GM19455 (cell line): ENCODE results near the gene RPTOR.
"Not testable (repeated sequence)": the region's sequence is repeated elsewhere in the genome, so short reads cannot be mapped to it uniquely, and the experiment has no call there.

Experiments used
- ATAC-seq: cut with Tn5 transposase; IDR thresholded peaks from one replicate; pipeline ENCODE4 v1.9.1; 2021; ENCODE audit not compliant: unreplicated experiment

The RPTOR gene

GRCh38 chr17:80740141-80740540 lies 195.5 kb downstream of the RPTOR start:
- no peak for ATAC-seq

GRCh38 chr17:80742091-80742490 lies 197.5 kb downstream of the RPTOR start:
- ATAC-seq: no peak

DNA sequence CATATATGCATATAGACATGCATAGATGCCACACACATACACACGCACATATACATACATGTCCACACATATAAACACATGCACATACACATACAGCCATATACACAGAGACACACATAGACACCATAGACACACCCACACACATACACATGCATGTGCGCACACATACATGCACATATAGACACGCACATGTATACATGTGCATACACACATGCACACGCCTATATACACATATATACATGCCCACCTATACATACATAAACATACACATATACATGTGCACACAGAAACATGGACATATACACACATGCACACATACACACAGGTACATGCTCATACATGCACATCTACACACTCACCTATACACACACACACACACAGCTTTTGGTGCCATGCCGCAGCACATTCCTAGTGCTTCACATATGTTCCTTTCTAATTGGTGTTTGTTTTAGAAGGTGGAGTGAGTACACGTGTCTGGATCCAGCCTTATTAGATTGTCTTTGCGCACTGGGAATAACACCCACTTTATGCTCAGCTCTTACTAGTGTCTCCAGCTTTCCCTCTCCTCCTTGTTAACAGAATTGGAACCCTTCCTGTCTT lies 198.0 kb downstream of the RPTOR start:
- no peak for ATAC-seq

DNA sequence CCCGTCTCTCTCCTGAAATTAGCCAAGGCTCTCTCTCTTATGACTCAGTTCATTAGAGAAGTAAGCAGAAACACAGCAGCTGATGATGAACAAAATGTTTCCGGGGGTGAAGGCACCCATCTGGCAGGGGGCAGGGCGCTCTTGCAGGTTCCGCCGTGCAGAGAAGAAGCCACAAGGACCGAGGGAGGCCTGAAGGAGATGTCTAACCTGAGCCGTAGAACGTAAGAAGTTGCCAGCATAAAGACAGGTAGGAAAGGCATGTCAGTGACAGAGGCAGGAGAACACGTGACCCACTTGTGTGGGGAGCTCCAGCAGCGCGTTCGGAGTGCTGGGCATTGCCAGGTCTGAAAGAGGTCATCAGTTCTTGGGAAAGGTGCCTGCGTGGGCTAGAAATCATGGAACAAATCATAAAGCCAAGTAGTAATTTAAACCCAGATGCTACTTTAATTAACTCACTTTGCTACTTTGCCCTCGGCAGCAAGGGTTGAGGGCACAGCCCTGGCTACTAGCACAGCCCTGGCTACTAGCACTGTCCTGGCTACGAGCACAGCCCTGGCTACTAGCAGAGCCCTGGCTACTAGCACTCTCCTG lies 198.6 kb downstream of the RPTOR start:
- no peak for ATAC-seq

GRCh38 chr17:80743973-80744372 lies 199.3 kb downstream of the RPTOR start:
- not testable (repeated sequence) for ATAC-seq

DNA sequence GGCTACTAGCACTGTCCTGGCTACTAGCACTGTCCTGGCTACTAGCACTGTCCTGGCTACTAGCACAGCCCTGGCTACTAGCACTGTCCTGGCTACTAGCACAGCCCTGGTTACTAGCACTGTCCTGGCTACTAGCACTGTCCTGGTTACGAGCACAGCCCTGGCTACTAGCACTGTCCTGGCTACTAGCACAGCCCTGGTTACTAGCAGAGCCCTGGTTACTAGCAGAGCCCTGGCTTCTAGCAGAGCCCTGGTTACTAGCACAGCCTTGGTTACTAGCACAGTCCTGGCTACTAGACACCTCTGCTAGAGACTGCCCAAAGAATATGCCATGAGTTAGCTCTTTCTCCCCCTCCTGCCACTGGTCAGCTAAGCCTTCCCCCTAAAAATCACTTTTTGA lies 200.1 kb downstream of the RPTOR start:
- not testable (repeated sequence) for ATAC-seq

- ATAC-seq: no peak
Measured at GRCh38 chr17:80745183-80745582, 200.5 kb downstream of the RPTOR start.

DNA sequence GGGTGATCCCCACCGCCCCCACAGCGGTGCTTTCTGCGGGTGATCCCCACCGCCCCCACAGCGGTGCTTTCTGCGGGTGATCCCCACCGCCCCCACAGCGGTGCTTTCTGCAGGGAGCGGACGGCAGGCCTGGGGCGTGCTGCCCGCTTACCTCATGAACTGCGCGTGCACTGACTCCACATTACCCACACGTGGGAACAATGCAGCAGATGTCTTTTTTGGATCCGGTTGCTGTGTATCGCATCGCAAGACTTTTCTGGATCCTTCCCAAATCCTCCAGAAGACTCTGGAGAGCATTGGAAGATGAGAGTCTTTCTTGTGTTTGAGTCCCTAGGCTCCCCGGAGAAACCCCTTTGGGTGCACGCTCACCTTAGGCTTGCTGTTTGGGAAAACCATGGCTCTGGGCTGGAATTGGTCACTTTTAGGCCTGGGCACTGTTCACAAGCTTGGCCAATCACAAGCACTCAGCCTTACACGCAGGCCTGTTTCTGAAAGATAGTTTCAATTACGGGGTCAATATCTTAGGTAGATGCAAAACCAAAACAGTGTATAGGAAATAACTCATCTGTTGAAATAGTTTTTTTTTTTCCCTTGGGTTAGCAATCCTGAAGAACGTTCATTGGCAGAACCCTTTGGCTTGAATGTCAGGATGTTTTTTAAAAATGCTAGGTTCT lies 201.8 kb downstream of the RPTOR start:
- no peak for ATAC-seq

DNA sequence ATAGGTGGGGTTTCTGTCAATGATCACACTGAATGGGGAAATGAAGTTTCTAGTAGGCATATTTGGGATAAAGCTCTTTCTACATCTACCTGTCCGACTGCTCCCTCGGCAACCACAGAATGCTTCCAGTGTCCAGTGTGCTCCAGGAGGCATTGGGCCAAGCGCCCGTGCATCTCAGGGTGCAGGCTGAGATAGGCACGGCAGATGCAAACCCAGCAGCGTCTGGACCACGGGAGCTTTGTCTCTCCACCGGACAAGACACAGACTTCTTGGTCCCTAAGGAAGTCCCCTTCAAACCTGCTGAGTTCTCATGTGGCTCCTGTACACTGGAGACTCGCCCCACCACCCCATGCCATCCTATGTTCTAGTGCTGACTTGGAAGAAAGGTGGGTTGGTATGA lies 202.8 kb downstream of the RPTOR start:
- ATAC-seq: no peak

- no peak for ATAC-seq
Measured at GRCh38 chr17:80749611-80750010, 205.0 kb downstream of the RPTOR start.

DNA sequence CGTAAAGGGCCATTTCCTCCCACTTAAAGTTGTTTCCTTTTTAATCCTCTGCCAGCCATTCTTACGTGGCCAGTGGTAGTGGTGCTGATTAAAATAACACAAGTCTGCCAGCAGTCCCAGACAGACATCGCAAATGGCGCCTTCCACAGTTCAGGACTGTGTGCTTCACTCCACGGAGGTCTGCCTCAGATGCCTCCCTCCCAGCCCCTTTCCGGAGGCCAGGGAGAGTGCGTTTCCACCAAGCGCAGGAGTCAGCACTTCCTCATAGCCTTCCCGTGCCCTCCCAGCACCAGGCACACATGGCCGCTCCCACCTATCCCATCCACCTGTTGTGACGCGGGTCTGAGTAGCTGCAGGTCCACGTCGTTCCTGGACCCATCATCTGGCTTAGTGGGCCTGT lies 205.6 kb downstream of the RPTOR start:
- no peak for ATAC-seq

DNA sequence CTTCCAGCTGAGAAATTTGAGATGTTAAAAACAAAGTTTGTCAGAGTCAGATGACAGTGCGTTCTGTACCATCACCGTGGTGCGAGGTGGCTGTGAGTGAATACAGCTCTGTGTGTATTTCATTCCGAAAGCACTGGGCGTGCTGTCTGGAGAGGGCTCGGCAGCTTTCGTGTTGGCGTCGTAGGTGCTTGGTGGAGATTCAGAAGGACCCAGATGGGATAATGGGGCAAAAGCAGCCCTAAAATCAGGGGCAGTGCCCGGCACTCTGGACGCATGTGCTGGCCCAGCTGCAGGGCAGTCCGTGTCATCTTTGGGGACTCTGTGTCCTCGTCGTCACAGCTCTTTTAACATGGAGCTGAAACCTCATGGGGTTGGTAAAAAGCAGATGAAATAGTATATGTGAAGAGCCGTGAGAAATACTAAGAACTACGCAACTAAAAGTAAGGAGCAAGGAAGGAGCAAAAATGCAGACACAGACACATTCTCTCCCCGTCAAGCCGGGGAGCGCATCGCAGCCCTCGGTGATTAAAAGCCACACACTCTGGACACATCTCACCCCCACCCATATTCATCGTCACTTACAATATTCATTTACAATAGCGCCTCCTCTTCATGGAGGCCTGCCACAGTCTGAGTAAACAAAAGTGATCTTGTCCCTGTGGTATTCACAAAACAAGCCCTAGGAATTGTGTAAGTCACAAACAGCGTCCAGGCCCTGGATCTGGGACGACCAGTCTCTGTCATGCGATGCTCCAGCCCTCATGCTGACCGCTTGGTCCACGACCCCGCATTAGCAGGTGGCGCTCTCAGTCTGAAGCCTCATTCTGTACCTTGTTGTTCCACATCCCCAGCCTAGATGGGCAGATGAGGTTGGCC lies 206.7 kb downstream of the RPTOR start:
- ATAC-seq: no peak

GRCh38 chr17:80751946-80752581 lies 207.4 kb downstream of the RPTOR start:
- ATAC-seq: no peak

- ATAC-seq: no peak
Measured at GRCh38 chr17:80753685-80754345, 209.2 kb downstream of the RPTOR start.

- ATAC-seq: no peak
Measured at GRCh38 chr17:80754846-80755245, 210.2 kb downstream of the RPTOR start.

DNA sequence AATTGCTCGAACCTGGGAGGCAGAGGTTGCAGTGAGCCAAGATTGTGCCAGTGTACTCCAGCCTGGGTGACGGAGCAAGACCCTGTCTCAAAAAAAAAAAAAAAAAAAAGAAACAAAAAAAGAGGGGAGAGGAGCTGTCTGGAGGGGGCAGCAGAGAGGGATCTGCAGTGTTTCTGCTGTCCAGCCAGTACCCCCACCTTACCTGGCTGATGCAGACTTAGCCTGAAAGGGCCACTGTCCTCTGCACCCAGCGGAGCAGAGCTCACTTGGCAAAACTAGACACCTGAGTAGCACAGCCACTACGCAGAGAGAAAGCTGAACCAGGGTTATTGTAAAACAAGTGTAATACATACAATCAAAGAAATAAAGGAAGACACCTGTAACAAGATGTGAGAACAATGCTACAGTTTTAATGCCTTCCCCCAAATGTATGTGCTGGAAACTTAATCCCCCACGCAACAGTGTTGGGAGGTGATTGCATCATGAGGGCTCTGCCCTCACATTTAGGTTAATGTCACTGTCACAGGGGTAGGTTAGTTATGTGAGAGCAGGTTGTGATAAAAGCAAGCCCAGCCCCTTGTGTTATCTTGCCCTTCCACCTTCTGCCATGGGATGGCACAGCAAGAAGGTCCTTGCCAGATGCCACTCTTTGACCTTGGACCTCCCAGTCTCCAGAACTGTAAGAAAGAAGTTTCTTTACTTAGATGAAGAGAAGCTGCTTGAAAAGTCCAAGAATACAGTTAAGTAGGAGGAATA lies 211.2 kb downstream of the RPTOR start:
- ATAC-seq: no peak

DNA sequence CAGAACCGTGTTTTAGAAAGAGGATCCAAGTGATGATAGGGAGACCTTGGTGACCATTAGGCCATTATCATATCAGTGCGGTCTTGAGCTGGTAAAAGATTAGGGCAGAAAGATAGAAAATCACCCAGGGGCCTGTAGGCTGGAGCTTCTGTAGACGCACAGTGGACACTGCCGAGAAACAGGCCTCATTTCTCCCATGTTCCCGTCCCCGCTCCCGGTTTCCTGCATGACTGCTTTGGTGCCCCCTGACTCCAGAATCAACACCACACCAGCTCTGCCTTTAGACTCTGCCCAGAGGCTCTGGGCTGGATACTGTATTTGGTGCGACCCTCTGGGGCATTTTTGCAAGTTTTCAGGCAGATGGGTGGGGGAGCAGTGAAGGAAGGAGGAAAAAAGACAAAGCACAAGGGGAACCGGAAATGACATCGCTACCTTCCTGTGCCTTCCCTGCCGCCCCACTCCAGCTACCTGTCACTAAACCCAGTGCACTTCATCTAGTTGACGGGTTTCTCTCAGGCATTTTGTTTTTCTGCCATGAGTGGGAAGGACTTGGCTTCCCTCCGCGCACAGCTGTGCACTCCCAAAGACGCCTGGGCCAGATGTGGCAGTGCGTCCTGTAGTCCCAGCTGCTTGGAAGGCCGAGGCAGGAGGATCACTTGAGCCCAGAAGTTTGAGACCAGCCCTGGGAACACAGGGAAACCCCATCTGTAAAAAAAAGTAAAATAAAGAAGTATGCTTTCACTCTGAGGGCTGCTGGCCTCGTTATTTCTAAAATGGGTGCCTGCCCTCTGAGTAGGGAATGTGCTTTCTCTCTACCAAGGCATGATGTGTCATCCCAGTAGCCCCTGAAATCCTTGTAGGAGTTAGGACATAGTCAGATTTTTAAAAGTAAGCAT lies 214.1 kb downstream of the RPTOR start:
- ATAC-seq: no peak

- ATAC-seq: no peak
Measured at GRCh38 chr17:80759377-80759673, 214.7 kb downstream of the RPTOR start.

DNA sequence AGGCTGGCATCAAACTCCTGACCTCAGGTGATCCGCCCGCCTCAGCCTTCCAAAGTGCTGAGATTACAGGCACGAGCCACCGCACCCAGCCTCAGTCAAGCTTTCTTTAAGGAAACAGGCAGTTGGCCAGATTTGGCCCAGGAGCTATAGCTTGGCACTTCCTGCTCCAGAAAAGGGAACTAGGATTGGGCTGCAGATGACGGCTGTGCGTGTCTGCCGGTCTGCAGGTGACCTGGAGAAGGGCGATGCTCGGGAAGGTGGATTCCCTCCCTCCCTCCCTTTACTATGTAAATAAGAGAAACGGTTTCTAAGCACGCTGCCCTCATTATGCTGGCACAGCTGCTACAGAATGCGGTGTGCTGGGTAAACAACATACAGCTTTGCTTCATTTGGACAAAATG lies 215.9 kb downstream of the RPTOR start:
- ATAC-seq: no peak
